Inflammatory macrophage (primary cell): ENCODE results near the gene MAPRE2.
A peak's percentile ranks its signal among the peaks of the same experiment; 100 is the strongest.

Source experiments
- DNase-seq, 2 donors: peaks; one replicate each; pipeline ENCODE4 v3.0.0-alpha.2; 2020 to 2022

MAPRE2 gene

DNA sequence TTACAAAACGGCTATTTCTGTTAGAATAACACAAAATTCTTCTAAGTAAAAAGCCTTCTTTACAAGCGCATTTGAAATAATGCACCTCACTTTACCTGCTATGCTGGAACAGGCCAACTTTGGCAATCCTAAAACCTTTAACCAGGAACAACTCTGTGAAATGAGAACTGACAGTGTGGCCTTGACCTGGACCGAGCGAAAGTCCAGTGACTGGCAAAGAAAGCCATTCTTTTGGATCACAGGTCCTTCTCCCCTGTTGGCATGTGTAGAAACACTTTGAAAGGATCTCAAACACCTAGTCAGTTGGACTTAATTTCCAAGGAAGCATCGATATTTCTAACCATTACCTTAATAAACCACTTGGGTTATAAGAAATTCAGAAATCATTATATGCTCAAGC is 21.2 kb downstream of the MAPRE2 start:
- DNase-seq: no peak

DNA sequence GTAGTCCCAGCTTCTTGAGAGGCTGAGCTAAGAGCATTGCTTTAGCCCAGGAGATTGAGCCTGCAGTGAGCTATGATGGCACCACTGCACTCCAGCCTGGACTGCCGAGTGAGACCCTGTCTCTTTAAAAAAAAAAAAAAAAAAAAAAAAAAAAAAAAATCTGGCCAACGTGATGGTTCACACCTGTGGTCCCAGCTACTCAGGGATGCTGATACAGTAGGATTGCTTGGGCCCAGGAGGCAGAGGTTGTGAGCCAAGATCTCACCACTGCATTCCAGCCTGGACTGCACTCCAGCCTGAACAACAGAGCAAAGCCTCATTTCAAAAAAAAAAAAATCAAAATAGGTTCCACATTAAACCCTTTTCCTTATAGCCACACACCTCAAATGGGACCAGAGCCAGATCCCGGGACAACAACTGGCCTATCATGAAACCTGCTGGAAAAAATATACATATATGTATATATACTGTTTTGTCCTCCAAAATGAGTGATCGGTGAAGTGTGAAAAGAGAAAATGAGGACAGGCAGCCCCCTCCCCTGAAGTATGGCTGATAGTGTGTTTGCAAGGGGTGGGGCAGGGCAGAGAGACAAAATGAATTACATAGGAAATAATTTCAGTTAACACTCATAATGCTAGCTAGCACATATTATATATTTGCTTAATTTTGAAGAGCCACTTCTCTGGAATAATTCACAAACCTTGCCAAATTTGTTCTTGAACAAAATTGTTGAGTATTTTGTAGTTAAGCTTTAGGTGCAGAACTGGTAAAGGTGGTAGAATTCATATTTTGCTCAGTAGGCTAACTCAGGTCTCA is 22.9 kb downstream of the MAPRE2 start:
- no peak for DNase-seq

DNA sequence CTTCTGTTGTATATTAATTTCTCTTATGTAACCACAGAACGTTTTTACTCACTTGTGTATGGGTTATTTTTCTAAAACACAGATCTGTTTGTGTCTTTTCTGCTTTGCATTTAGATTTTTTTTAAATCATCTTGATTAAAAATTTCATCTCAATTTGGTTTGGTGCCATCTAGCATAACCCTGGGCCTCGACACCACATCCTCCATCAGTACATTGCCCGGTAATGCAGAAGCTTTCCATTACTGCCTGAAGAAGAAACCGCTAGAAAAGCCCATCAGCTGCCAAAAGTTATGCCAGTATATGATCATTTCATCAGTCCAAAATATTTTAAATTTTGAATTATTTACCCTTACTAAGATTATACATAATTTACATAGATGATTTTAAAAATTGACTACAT is 26.2 kb downstream of the MAPRE2 start:
- DNase-seq: no peak

DNA sequence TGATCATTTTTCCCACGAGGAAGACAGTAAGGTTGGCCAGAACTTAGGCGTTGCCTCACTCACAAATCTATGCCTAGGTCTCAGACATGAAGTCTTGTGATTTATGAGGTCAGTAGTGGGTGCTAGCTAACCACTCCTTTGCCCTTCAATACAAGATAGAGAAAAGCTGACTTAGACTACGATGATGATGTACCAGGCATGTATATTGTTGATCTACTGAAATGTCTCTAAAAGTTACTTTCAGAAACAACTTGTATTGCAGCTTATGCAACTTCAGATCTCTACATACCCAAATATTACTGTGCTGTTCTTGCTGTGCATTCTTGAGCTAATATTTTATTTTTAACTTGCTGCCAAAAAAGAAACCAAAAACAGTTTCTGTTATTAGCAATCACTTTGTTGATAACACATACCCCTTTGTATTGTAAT is 30.6 kb downstream of the MAPRE2 start:
- peak; percentile 22 to 39 for DNase-seq

DNA sequence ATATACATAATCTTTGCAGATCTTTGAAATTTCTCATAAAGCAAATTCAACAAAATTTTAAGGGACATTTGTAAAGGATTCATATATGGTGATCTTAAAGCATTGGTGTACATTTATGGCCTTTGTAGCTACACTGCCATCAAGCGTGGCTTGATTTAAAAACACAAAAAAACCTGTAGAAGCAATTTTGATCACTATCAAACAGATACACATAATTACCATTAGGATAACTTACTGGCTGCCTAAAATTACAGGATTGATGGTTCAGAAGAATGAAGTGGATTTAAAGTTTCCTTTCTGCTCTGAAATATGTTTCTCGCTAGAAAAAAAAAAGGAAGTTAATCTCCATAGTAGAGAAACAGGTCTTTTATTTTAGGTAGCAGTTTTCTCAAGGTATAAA is 31.4 kb downstream of the MAPRE2 start:
- DNase-seq: no peak

DNA sequence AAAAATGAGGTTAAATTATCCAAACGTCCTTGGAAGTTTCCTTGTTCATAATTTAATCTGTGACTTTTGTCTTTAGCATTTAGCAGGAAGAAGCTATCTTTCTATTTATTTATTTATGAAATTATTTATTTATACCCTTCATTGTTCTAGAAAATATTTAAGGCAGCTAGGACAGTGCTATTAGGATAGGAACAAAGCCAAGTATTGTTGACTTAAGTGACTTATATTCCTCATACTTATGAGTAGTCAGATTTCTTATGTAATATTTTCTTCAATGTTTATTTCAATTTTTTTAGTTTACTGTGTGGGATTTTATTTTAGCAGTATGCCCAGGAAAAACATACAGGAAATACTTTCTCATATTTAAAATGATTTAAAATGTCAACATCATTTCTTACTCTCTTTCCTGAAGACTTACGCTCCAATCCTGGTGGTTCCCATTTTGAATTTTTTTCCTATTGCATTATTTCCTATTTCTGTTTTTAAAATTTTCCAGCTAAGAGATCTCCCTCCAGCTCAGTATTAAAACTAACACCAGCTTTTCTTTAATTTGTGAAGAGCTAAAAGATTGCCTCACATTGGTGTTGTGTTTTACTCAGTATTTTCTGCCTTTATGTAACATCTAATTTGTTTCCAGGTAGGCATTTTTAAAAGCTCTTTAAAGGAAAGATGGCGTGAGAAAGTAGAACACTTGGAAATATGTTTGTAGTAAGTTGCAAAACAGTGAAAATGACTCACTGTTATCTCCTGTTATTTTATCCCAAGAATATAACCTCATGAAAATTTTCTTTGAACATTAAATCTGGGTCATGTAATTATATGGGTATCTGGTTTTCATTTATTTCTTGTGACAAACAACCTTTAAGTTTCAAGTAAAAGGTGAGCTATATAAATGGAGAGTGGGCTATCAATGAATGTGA is 32.2 kb downstream of the MAPRE2 start:
- no peak for DNase-seq

DNA sequence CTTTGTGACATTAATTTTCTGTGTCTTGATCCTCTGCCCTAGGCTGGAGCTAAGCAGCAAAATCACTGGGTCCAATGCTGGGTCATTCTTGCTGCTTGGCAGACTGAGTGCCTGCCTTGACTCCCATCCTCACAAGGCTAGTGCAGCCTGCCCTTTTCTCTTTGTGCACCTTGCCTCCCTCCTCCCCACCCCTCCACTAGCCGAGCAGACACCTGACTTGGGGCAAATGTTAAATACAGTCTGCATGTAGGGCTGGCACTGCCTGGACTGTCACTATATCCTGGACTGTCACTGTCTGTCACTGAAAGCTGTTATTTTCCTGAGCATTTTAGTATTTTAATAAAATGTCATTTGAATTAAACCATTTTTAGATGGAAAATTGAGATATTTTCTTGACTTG is 33.4 kb downstream of the MAPRE2 start:
- DNase-seq: no peak

DNA sequence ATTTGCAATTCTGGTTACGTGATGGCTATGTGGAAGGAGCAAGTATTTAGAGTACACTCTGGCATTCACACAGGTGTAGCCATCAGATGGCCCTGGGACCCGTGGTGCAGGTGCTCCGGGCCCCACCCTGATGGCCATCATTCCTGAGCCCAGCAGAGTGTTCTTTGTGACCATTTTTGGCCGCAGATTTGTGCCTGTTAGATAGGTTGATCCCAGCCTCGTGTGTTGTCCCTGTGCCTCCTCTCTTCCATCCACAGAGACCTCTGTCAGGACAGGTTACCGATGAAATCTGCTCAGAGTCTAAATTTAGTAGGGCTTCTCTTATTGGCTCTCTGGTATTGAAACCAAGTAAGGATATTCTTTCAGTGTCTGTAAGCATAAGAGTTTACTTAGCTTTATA is 33.9 kb downstream of the MAPRE2 start:
- DNase-seq: no peak

DNA sequence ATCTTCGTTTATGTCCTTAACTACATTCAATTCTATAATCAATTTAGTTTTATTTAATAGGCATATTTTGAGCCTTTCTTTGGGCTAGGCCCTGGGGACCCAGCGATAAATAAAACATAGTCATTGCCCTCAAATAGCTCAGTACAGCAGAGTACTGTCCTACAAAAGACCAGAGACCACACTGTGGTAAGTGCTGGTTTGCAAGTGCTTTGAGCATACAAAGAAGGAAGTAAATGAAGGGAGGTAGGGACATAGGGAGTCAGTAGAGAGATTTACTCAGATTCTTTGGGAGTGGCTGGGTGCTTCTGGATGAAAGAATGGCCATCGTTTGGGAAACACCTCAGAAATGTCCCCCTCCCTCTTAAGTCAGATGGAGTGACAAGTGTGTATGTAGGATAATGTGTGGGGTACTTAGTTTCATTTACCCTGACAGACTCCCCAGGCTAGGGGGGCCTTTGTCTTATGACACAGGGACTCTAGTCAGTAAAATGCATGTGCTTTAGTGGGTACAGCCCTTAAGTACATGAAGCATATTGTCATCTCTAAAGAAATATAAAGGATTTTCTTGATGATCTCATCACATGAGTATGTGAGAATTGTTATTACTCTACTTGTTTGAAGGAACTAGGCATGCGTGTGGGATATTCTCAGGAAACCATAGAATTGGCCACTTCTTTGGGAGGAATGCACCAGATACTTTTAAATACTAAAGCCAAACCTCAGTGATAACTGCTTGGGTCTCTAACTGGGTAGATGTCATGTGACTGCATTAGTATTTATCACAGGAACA is 35.1 kb downstream of the MAPRE2 start:
- DNase-seq: no peak

DNA sequence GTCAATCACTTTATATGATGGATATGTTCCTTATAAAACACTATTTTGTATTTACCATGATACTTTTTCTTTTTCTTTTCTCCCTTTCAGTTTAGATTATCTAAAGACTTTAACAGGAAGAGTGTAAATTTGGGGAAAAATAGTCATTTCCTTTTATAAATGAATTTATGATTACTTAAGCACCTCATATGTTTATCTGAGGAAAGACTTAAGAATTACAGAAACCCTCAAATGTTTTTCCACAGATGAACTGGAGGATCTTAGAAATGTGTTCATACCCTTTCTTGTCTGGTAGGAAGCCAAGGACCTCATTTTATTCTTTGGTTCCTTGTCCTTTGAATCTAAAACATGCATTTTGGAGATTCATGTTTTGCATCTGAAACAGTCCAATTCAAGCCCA is 36.7 kb downstream of the MAPRE2 start:
- no peak for DNase-seq

DNA sequence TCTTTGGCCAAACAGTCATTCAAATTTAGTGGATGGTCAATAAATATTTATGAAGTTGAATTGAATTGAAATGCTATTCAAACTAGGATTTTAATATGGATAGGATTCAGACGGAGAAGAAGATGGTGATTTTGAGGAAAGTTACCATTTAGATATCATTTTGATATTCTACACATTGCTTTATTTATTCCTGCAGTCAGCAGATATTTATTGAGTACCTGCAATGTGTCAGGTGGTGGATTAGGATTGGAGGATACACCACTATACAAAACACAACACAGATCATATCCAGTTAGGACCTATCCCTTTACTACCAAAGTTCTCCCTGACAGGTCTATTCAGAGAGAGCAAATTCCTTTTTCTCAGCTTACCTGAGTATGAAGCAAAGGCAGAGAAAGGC is 38.8 kb downstream of the MAPRE2 start:
- DNase-seq: no peak

DNA sequence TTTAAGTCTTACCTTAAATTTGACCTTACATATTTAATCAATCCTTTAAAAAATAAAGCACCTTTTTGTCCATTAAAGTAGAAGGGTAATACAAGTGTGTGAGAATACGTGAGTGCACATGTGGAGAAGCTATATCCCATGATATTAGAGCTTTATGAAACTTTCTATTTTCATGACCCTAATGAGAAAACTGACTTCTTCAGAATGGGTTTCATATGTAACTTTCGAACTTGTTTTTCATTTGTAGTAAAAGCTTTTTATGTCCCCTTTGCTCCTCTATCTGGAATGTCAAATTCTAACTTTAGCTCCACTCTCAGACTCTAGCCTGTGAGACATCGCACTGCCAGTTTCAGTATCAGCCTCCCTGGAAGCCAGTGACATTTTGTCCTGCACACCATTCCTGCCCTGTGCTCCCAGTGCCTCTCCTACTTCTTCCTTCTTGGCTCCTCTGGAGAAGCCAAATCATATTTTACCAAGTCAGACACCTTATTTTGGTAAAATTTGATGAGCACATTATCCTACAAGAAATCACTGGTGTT is 42.0 kb downstream of the MAPRE2 start:
- DNase-seq: no peak

DNA sequence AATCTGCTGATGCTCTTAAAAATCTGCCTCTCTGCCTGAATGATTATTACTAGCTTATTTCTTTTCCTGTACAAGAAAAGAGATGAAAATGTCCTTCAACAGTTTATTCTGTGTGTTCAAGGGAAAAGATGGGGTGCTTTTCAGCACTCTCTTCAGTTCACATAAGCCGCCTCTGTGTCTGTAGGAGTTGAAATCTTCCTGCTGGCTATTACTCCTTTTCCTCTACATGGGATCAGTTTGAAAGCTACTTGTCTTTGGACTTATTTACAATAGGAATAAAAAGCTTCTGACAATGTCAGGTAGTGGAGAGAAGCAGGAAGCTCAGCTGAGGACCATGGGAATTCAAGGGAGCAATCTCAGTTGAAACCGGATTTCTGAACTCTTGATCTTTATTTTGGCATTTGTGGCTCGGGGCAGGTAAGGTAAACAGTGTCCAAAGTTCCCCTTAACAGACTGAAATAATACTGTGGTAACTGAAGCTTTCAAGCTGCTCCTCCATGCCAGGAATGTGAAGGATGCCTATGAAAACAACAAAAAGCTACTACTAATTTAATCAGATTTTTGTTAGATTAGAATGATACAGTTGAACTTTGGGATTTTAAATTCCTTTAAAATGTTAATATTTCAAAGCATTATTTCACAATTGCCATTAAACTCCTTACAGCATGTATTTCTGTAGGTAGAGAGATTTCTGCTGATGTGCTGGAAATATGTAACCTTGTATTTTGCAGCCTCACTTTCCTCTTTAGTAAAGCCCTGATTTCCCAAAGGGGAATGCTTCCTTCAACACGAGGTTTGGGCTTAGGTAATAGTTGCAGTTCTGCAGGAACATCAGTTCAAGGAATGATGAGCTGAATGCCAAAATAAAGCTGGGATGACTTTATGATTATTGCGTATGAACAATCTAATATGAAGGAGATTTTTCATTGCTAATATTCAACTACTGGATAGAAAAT is 43.6 kb downstream of the MAPRE2 start:
- DNase-seq: no peak

DNA sequence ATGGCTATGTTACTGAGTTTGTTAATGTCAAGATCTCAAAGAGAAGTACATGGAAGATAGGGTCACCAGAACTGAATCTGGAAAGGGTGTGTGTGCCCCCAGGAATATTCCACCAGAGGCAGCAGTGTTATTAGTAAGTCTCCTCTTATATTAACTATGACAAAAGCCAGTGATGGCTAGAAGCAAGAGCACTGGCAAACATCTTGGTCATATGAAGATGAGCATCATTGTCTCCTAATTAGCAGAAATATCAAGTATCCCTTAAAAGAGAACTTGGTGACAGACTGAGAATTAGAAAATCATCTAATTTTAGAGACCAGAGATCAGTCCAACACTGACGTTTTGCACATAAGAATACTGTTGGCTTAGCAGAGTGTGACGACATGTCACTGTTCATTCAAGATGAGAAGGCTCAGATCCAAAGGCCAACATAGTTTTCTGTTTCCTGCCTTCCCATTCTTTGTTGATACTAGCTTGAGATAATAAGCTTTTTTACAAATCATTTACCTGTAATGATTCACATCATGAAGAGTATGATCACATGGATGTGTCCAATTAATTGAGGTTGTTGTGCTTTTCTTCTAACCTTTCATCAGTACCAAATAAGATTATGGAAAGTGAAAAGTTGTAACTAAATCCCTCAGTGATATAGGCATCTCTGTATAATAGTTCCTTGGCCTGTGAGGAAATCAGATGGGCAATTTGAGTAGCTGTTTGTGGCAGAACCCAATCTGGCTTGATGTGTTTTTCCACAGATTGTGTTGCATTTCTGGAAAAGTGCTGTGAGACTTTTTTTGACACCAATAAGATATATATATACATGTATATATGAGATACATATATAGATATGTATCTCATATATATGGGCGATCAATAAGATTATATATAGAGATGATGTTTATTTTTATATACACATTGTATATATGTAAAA is 44.5 kb downstream of the MAPRE2 start:
- DNase-seq: no peak

DNA sequence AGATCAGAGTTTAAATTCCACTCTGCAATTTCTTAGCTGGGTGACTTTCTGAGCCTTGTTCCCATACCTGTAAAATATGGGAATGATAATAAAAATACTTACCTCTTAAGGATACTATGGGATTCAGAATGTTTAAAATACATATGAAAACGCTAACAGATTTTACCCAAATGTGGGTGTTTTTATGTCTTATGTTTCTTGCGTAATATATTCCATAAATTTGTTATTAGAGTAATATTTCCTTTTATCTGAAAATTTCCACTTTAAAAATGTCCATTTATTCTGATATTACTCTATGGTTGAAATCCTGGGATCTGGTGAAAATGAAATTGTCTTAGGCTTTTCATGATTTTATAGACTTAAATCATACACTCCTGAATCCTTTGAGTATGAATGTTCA is 45.5 kb downstream of the MAPRE2 start:
- DNase-seq: no peak

DNA sequence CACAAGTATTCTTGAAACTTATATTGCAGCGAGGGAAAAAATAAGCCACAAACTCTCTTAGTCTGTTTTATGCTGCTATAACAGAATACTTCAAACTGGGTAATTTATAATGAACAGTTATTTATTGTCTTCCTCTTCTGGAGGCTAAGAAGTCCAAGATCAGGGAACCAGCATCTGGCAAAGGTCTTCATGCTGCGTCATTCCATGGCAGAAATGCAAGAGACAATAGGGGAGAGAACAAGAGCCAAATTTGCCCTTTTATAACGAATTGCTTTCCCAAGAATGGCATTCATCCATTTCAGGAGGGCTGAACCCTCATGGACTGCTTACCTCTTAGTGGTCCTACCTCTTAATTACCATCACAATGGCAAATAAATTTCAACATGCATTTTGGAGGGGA is 46.5 kb downstream of the MAPRE2 start:
- no peak for DNase-seq

DNA sequence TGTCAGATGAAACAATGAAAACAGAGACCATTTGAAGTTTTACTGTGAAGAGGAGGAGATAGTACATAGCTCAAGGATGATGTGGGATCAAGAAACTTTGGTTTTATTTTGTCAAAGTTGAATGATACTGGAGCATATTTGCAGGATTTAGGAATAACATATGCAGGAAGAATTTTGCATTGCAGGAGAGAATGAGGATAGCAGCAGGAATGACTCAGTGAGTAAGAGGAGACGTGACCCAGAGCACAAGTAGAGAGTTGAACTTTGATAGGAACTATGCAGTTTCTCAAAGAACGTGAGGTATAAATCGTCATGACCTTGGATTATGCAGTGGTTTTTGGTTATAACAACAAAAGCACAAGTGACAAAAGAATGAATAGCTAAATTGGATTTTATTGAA is 47.7 kb downstream of the MAPRE2 start:
- no peak for DNase-seq

DNA sequence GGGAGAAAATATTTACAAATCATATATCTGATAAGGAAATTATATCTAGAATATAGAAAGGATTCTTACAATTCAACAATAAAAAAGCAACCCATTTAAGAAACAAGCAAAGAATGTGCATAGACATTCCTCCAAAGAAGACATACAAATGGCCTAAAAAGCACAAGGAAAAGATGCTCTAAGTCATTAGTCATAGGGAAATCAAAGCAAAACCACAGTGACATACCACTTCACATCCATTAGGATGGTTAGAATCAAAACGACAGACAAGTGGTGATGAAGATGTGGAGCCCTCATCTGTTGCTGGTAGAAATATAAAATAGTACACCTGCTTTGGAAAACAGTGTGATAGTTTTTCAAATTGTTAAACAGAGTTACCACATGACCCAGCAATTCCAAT is 48.2 kb downstream of the MAPRE2 start:
- DNase-seq: no peak

DNA sequence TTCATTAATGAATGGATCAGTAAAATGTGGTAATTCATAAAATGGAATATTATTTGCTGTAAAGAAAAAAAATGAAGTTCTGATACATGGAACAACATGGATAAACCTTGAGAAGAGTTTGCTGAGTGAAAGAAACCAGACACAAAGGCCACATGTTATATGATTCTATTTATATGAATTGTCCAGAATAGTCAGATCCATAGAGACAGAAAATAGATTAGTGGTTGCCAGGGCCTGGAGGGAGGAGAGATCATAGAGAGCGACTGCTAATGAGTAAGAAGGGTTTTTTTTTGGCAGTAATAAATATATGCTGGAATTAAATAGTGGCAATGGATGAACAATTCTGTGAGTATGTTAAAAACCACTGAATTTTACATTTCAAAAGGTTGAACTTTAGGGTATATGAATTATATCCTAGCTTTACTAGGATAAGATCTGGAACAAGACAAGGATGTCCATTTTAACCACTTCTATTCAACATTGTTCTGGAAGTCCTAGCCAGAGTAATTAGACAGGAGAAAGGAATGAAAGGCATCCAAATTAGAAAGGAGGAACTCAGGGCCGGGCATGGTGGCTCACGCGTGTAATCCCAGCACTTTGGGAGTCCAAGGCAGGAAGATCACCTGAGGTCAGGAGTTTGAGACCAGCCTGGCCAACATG is 48.8 kb downstream of the MAPRE2 start:
- DNase-seq: no peak

DNA sequence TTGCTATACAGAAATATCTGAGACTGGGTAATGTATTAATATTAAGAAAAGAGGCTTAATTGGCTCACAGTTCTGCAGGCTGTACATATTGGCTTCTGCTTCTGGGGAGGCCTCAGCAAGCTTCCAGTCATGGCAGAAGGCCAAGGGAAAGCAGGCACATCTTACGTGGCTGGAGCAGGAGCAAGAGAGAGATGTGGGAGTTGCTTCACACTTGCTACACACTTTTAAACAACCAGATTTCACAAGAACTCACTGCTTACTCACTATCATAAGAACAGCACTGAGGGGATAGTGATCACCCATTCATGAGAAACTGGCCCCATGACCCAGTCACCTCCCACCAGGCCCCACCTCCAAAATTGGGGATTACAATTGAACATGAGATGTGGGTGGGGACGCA is 50.6 kb downstream of the MAPRE2 start:
- peak; percentile 46 to 56 for DNase-seq
